H9 (cell line): ENCODE results near the gene RBM12. TPM values are rescaled to one million over a fixed set of nuclear protein-coding genes. Genes with fewer than 3 reads are reported as not detected.

Experiments used
- DNase-seq: peaks from one replicate; pipeline ENCODE4 v3.0.0-alpha.2; 2017
- H2AFZ ChIP-seq: one replicate; pipeline ENCODE4 v1.6.1; 2013; ENCODE audit warnings: mild to moderate bottlenecking, low read length, control low read depth, moderate library complexity
- H2AK5ac ChIP-seq: 2 replicates; pipeline ENCODE4 v1.6.1; 2013; ENCODE audit warnings: low read length, control low read depth, mixed read lengths; ENCODE audit not compliant: insufficient read length
- H2BK120ac ChIP-seq: one replicate; pipeline ENCODE4 v1.6.1; 2013; ENCODE audit warnings: low read depth, mild to moderate bottlenecking, low read length, control low read depth, inconsistent platforms; ENCODE audit not compliant: poor library complexity, severe bottlenecking
- H2BK12ac ChIP-seq: 2 replicates; pipeline ENCODE4 v1.6.1; 2013; ENCODE audit warnings: low read length, control low read depth, mixed read lengths, low read depth; ENCODE audit not compliant: insufficient read length
- H2BK15ac ChIP-seq: 2 replicates; pipeline ENCODE4 v1.6.1; 2013; ENCODE audit warnings: low read depth, low read length, control low read depth
- H2BK20ac ChIP-seq: one replicate; pipeline ENCODE4 v1.6.1; 2013; ENCODE audit warnings: low read depth, mild to moderate bottlenecking, low read length, control low read depth, inconsistent platforms; ENCODE audit not compliant: poor library complexity, severe bottlenecking
- H2BK5ac ChIP-seq: 2 replicates; pipeline ENCODE4 v1.6.1; 2013; ENCODE audit warnings: low read length, control low read depth, mixed read lengths; ENCODE audit not compliant: insufficient read length
- H3K14ac ChIP-seq: 2 replicates; pipeline ENCODE4 v1.6.1; 2013; ENCODE audit warnings: low read length, control low read depth; ENCODE audit not compliant: insufficient read depth
- H3K18ac ChIP-seq: 2 replicates; pipeline ENCODE4 v1.6.1; 2013; ENCODE audit warnings: low read depth, mild to moderate bottlenecking, mixed read lengths, low read length, control low read depth; ENCODE audit not compliant: insufficient read length
- H3K23ac ChIP-seq: 2 replicates; pipeline ENCODE4 v1.6.1; 2013; ENCODE audit warnings: low read length, control low read depth, mixed read lengths, low read depth; ENCODE audit not compliant: insufficient read length
- H3K23me2 ChIP-seq: 2 replicates; pipeline ENCODE4 v1.6.1; 2013; ENCODE audit warnings: low read depth, mild to moderate bottlenecking, mixed read lengths, low read length, control low read depth; ENCODE audit not compliant: insufficient read length, poor library complexity, severe bottlenecking
- H3K27ac ChIP-seq: 2 replicates; pipeline ENCODE4 v1.5.1; 2013; ENCODE audit warnings: low read length, control low read depth, mixed read lengths, low read depth; ENCODE audit not compliant: insufficient read length
- H3K27me3 ChIP-seq: 2 replicates; pipeline ENCODE4 v1.6.1; 2013; ENCODE audit warnings: low read length, control low read depth, inconsistent platforms; ENCODE audit not compliant: insufficient read depth
- H3K4ac ChIP-seq: 2 replicates; pipeline ENCODE4 v1.6.1; 2013; ENCODE audit warnings: low read depth, mild to moderate bottlenecking, control low read depth, inconsistent platforms, low read length, moderate library complexity
- H3K4me1 ChIP-seq: 2 replicates; pipeline ENCODE4 v1.6.1; 2013; ENCODE audit warnings: low read length, control low read depth, inconsistent platforms; ENCODE audit not compliant: insufficient read depth
- H3K4me2 ChIP-seq: 2 replicates; pipeline ENCODE4 v1.6.1; 2013; ENCODE audit warnings: low read length, control low read depth, mixed read lengths; ENCODE audit not compliant: insufficient read length, insufficient read depth
- H3K56ac ChIP-seq: 2 replicates; pipeline ENCODE4 v1.6.1; 2013; ENCODE audit warnings: low read depth, mild to moderate bottlenecking, mixed read lengths, low read length, control low read depth; ENCODE audit not compliant: insufficient read length
- H3K79me1 ChIP-seq: 2 replicates; pipeline ENCODE4 v1.6.1; 2013; ENCODE audit warnings: low read depth, mild to moderate bottlenecking, moderate library complexity, low read length, control low read depth, inconsistent platforms; ENCODE audit not compliant: insufficient read depth, poor library complexity, severe bottlenecking
- H3K79me2 ChIP-seq: 2 replicates; pipeline ENCODE4 v1.6.1; 2013; ENCODE audit warnings: low read length, control low read depth, inconsistent platforms; ENCODE audit not compliant: insufficient read depth
- H3K9ac ChIP-seq: 2 replicates; pipeline ENCODE4 v1.6.1; 2013; ENCODE audit warnings: low read length, control low read depth, mixed read lengths; ENCODE audit not compliant: insufficient read length; ENCODE audit errors: extremely low read depth
- H3K9me3 ChIP-seq: one replicate; pipeline ENCODE4 v1.6.1; 2013; ENCODE audit warnings: low read depth, low read length, inconsistent platforms; ENCODE audit not compliant: control insufficient read depth
- H3T11ph ChIP-seq: one replicate; pipeline ENCODE4 v1.6.1; 2013; ENCODE audit warnings: mild to moderate bottlenecking, low read length, control low read depth, inconsistent platforms
- H4K20me1 ChIP-seq: one replicate; pipeline ENCODE4 v1.6.1; 2013; ENCODE audit not compliant: control insufficient read depth, insufficient read length, insufficient read depth
- H4K5ac ChIP-seq: 2 replicates; pipeline ENCODE4 v1.6.1; 2013; ENCODE audit warnings: low read depth, mild to moderate bottlenecking, mixed read lengths, low read length, control low read depth; ENCODE audit not compliant: insufficient read length
- H4K8ac ChIP-seq: replicated peaks from 2 replicates; pipeline ENCODE4 v1.6.1; 2013; ENCODE audit warnings: low read length, control low read depth, mixed read lengths, low read depth; ENCODE audit not compliant: insufficient read length
- H4K91ac ChIP-seq: 2 replicates; pipeline ENCODE4 v1.6.1; 2013; ENCODE audit warnings: low read depth, mild to moderate bottlenecking, moderate library complexity, mixed read lengths, low read length, control low read depth; ENCODE audit not compliant: insufficient read length
- H3K27ac Mint-ChIP-seq, 3 experiments: 2 replicates in 2 of 3; 3 replicates in 1 of 3; pipeline ENCODE4 v1.8.0; 2020 to 2021; ENCODE audit warnings: mixed read lengths in 3 of 3, mild to moderate bottlenecking in 1 of 3, moderate library complexity in 1 of 3
- H3K27me3 Mint-ChIP-seq: 2 replicates; pipeline ENCODE4 v1.8.0; 2021; ENCODE audit warnings: low read depth, mild to moderate bottlenecking, moderate library complexity, mixed read lengths
- H3K36me3 Mint-ChIP-seq, 3 experiments: 2 replicates in 2 of 3; 3 replicates in 1 of 3; pipeline ENCODE4 v1.8.0; 2020 to 2021; ENCODE audit warnings: low read depth in 3 of 3, mixed read lengths in 3 of 3; ENCODE audit not compliant: insufficient read depth in 1 of 3
- H3K4me1 Mint-ChIP-seq, 2 experiments: 2 replicates each; pipeline ENCODE4 v1.8.0; 2020; ENCODE audit warnings: mixed read lengths in 2 of 2
- H3K4me3 Mint-ChIP-seq, 2 experiments: 2 replicates in 1 of 2; 3 replicates in 1 of 2; pipeline ENCODE4 v1.8.0; 2020 to 2021; ENCODE audit warnings: mild to moderate bottlenecking in 2 of 2, mixed read lengths in 2 of 2, moderate library complexity in 1 of 2
- H3K9me3 Mint-ChIP-seq, 2 experiments: 2 replicates in 1 of 2; 3 replicates in 1 of 2; pipeline ENCODE4 v1.8.0; 2020; ENCODE audit warnings: mild to moderate bottlenecking in 2 of 2, mixed read lengths in 2 of 2, moderate library complexity in 1 of 2
- WGBS: extraction: QIAGEN DNeasy Blood & Tissue Kit; methylation state at CpG from one replicate; pipeline ENCODE4 v1.1.7; 2013; ENCODE audit warnings: missing lambda C conversion rate, low lambda C conversion rate, mixed read lengths; ENCODE audit not compliant: insufficient read length; ENCODE audit errors: extremely low coverage; 5-methylcytosine and 5-hydroxymethylcytosine counted together
- total RNA-seq: library from RNA; stranded (reverse); gene quantifications from 2 replicates; pipeline ENCODE4 v1.2.1, GENCODE V29; 2021
- TF ChIP-seq, protein P1 (sequence below): fragments of 200-600 bp; sonication (generic); conservative IDR thresholded peaks from 3 replicates; pipeline ENCODE4 v1.8.0; 2021; ENCODE audit warnings: antibody characterized with exemption, mild to moderate bottlenecking

Gene RBM12
- total RNA-seq, 1 experiment from 2014 or later = 260 TPM

DNA sequence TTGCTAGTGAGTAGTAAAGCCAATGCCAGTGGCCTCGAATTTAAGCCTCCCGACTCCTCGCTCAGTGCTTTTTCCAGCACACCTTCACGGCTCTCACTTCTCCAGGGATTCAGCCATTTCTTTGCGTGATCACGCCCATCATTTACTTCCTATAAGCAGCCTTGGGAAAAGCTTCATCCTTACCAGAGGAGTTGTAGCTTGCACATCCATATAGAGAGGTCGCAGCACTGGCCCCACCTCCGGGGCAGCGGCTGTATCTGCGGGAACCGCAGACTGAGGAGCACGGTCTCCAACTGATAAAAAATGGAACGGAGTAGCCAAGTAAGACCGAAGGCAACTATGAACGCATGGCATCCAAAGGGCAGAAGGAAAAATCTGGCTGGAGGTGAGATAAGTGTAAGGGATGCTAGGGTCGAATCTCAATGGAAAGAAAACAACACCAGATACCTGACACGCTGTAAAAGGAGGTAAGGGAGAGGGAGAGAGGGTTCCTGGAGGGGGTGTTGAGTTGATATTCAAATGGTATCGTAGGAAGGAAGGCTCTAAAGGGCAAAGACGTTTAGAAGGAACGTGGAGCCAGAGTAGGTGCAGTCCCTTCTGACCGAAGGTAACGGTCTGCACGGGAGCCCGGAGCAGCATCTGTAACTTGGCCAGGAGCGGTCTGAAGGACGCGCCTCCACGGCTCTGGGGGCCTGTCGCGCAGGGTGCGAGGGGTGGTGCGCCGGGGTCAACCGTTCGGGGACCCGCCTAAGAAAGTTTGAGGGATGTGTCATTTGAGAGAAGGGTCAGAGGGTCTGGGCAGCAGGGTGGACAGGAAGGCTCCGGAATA lies 33.8 kb upstream of the RBM12 start:
- H4K8ac ChIP-seq = no peak overlapping the region
- no peak overlapping the region for H2BK20ac ChIP-seq
- no peak overlapping the region for H2BK12ac ChIP-seq
- Mint-ChIP-seq H3K9me3 (no peaks in the 10 kb centered on the region), H3K4me1 (peaks cover 17 to 18% of the 10 kb centered on the region in 2 experiments), H3K27me3 (peaks cover 2% of the 10 kb centered on the region; the same call in 1 of the 2 replicates), H3K4me3 (peak overlapping the region; percentile 93 to 97), H3K27ac (peak overlapping the region; percentile 11 to 76 (median 42); a peak in 6 of 7 replicates), H3K36me3 (peaks cover 6 to 38% (median 21%) of the 10 kb centered on the region in 3 experiments; a peak in 5 of 7 replicates)
- WGBS = no CpG with 5 or more reads among the region's 37 CpGs
- H3K79me2 ChIP-seq = no peaks in the 10 kb centered on the region
- H3K27ac ChIP-seq = no peak overlapping the region
- H4K20me1 ChIP-seq = no peaks in the 10 kb centered on the region
- no peak overlapping the region for H2AK5ac ChIP-seq
- no peak overlapping the region for H3K23ac ChIP-seq
- H3K79me1 ChIP-seq = no peaks in the 10 kb centered on the region
- H3K27me3 ChIP-seq = no peaks in the 10 kb centered on the region
- H3T11ph ChIP-seq = no peak overlapping the region
- TF ChIP-seq, protein P1, sequence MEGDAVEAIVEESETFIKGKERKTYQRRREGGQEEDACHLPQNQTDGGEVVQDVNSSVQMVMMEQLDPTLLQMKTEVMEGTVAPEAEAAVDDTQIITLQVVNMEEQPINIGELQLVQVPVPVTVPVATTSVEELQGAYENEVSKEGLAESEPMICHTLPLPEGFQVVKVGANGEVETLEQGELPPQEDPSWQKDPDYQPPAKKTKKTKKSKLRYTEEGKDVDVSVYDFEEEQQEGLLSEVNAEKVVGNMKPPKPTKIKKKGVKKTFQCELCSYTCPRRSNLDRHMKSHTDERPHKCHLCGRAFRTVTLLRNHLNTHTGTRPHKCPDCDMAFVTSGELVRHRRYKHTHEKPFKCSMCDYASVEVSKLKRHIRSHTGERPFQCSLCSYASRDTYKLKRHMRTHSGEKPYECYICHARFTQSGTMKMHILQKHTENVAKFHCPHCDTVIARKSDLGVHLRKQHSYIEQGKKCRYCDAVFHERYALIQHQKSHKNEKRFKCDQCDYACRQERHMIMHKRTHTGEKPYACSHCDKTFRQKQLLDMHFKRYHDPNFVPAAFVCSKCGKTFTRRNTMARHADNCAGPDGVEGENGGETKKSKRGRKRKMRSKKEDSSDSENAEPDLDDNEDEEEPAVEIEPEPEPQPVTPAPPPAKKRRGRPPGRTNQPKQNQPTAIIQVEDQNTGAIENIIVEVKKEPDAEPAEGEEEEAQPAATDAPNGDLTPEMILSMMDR = no peak
- H2BK120ac ChIP-seq = no peak overlapping the region
- H3K18ac ChIP-seq = no peak overlapping the region
- H3K4me1 ChIP-seq = no peaks in the 10 kb centered on the region
- H4K91ac ChIP-seq = no peak overlapping the region
- H2BK5ac ChIP-seq = no peak overlapping the region
- no peak overlapping the region; the same call in 1 of the 2 replicates for H3K14ac ChIP-seq
- no peak overlapping the region for H2BK15ac ChIP-seq
- no peaks in the 10 kb centered on the region for H3K9me3 ChIP-seq
- H3K56ac ChIP-seq = no peak overlapping the region
- peak overlapping the region; percentile 8 for H3K9ac ChIP-seq
- no peak overlapping the region for H2AFZ ChIP-seq
- H4K5ac ChIP-seq = no peak overlapping the region
- H3K4ac ChIP-seq = no peak overlapping the region
- DNase-seq = no peak
- peak overlapping the region; percentile 94 for H3K4me2 ChIP-seq
- H3K23me2 ChIP-seq = peaks cover 8% of the 10 kb centered on the region
